GM12878 (cell line): ENCODE measurements around the gene PPP1R3E. TPM values are rescaled to one million over a fixed set of nuclear protein-coding genes. Genes with fewer than 3 reads are reported as not detected.
A peak's percentile ranks its signal among the peaks of the same experiment; 100 is the strongest.

Experiments
- ATAC-seq: fragments of 200-7000 bp; cut with Tn5 transposase; 3 replicates; pipeline ENCODE4 v1.9.1; 2020; ENCODE audit warnings: mild to moderate bottlenecking, moderate library complexity
- BruUV-seq: library from RNA; stranded (reverse); fragments of 400-500 nt; replicated peaks from 2 replicates; lab custom pipeline; 2021; lab: Mats Ljungman, UMichigan
- CTCF ChIA-PET: fragments of 300-600 bp; sonication (Branson Sonifier 250); formaldehyde crosslinking; extraction: SDS; loops from one replicate; lab custom pipeline; 2021; ENCODE audit warnings: inconsistent platforms; lab: Yijun Ruan, JAX
- POLR2A ChIA-PET: fragments of 350-600 bp; formaldehyde crosslinking; extraction: SDS; loops from one replicate; lab custom pipeline; 2021; ENCODE audit warnings: inconsistent platforms; lab: Charles Lee
- RAD21 ChIA-PET: fragments of 300-600 bp; sonication (Branson Sonifier 250); formaldehyde crosslinking; loops from one replicate; lab custom pipeline; 2023; ENCODE audit warnings: antibody characterized with exemption; ENCODE audit not compliant: unreplicated experiment; lab: Charles Lee
- SMC1A ChIA-PET: fragments of 300-600 bp; sonication (Branson Sonifier 250); formaldehyde crosslinking; loops from one replicate; lab custom pipeline; 2023; ENCODE audit not compliant: unreplicated experiment, uncharacterized antibody; lab: Charles Lee
- DNase-seq: peaks from one replicate; pipeline ENCODE4 v3.0.0-alpha.2; 2011; ENCODE audit warnings: low read depth, low spot score
- FAIRE-seq: peaks from 3 replicates; lab custom pipeline; 2011; peaks lifted over from hg19 to GRCh38; lab: Jason Lieb, UNC
- H2AFZ ChIP-seq: 2 replicates; pipeline ENCODE4 v1.6.0; 2011; ENCODE audit warnings: low read depth, low read length, control low read depth; ENCODE audit not compliant: control insufficient read depth
- H3K27ac ChIP-seq: 2 replicates; pipeline ENCODE4 v1.5.1; 2011; ENCODE audit warnings: control low read depth; ENCODE audit not compliant: control insufficient read depth, insufficient read depth
- H3K27me3 ChIP-seq, 2 experiments: replicated peaks in 1 of 2; 2 replicates each; pipeline versions ENCODE4 v1.6.0 to v1.6.1; 2011; ENCODE audit warnings: low read length in 1 of 2; ENCODE audit not compliant: control insufficient read depth in 2 of 2, insufficient read depth in 2 of 2
- H3K36me3 ChIP-seq, 2 experiments: 2 replicates each; pipeline ENCODE4 v1.5.1; 2011; ENCODE audit warnings: low read length in 1 of 2; ENCODE audit not compliant: control insufficient read depth in 2 of 2, insufficient read depth in 2 of 2
- H3K4me1 ChIP-seq: 2 replicates; pipeline ENCODE4 v1.6.1; 2011; ENCODE audit warnings: mild to moderate bottlenecking, low read length, moderate library complexity, mixed read lengths; ENCODE audit not compliant: control insufficient read depth, insufficient read depth
- H3K4me2 ChIP-seq: 2 replicates; pipeline ENCODE4 v1.6.0; 2011; ENCODE audit warnings: control low read depth; ENCODE audit not compliant: control insufficient read depth, insufficient read depth
- H3K4me3 ChIP-seq: fragments of 200-600 bp; sonication (generic); 2 replicates; pipeline ENCODE4 v1.5.1; 2016
- H3K79me2 ChIP-seq: 2 replicates; pipeline ENCODE4 v1.6.0; 2011; ENCODE audit warnings: low read length; ENCODE audit not compliant: control insufficient read depth, insufficient read depth
- H3K9ac ChIP-seq: 2 replicates; pipeline ENCODE4 v1.8.0; 2011; ENCODE audit warnings: low read length, control low read depth, mixed read lengths; ENCODE audit not compliant: control insufficient read depth, insufficient read depth
- H3K9me3 ChIP-seq: replicated peaks from 3 replicates; pipeline ENCODE4 v1.5.1; 2011; ENCODE audit warnings: mild to moderate bottlenecking, low read length; ENCODE audit not compliant: control insufficient read depth, insufficient read depth
- H4K20me1 ChIP-seq: 2 replicates; pipeline ENCODE4 v1.6.0; 2011; ENCODE audit not compliant: control insufficient read depth, insufficient read depth
- DPF2 ChIP-seq: fragments of 450-650 bp; IDR thresholded peaks from 2 replicates; pipeline ENCODE4 v1.6.1; 2017; ENCODE audit warnings: mild to moderate bottlenecking
- E2F8 ChIP-seq: fragments of 450-650 bp; IDR thresholded peaks from 2 replicates; pipeline ENCODE4 v1.6.1; 2018; ENCODE audit warnings: mild to moderate bottlenecking, low read depth, moderate library complexity; ENCODE audit not compliant: partially characterized antibody
- HCFC1 ChIP-seq: fragments of 150-350 bp; IDR thresholded peaks from 2 replicates; pipeline ENCODE4 v1.6.1; 2014; ENCODE audit warnings: low read length
- SPI1 ChIP-seq: IDR thresholded peaks from 2 replicates; pipeline ENCODE4 v1.6.1; 2011; ENCODE audit warnings: low read depth, mild to moderate bottlenecking, low read length, moderate library complexity, borderline replicate concordance; ENCODE audit not compliant: insufficient read depth
- USF1 ChIP-seq: IDR thresholded peaks from 2 replicates; pipeline ENCODE4 v1.6.1; 2011; ENCODE audit warnings: borderline replicate concordance, low read depth, mild to moderate bottlenecking, moderate library complexity, mixed read lengths, low read length; ENCODE audit not compliant: insufficient read depth; ENCODE audit errors: extremely low read length
- WGBS: methylation state at CpG from one replicate; pipeline ENCODE4 v1.1.6; 2016; ENCODE audit warnings: low lambda C conversion rate; ENCODE audit not compliant: insufficient replicate concordance, insufficient coverage; ENCODE audit errors: missing lambda C conversion rate; 5-methylcytosine and 5-hydroxymethylcytosine counted together
- in situ Hi-C: fragments of 300-500 bp; cut with MboI; formaldehyde crosslinking; loops from 9 replicates; pipeline ENCODE4 v1.14.3; 2018; ENCODE audit warnings: mixed read lengths
- intact Hi-C: fragments of 100-400 bp; cut with micrococcal nuclease; formaldehyde crosslinking; loops from one replicate; pipeline ENCODE4 v1.14.2; 2022; ENCODE audit not compliant: unreplicated experiment
- polyA plus RNA-seq, 11 experiments: library from polyadenylated mRNA; depleted of rRNA in 4 of 11; unstranded in 6 of 11; stranded (reverse) in 5 of 11; fragments of >200 nt; fragmentation: Nextera tagmentation in 4 of 11; fragmentation: Illumina TruSeq in 1 of 11; extraction: Ambion mirVana in 4 of 11; extraction: Trizol in 1 of 11; gene quantifications; 1 replicate in 1 of 11; 2 replicates in 10 of 11; pipeline versions ENCODE4 v1.2.1 to v1.2.3, GENCODE V29; 2011 to 2016; ENCODE audit warnings: inconsistent platforms in 2 of 11, missing spikeins in 2 of 11, low read depth in 1 of 11
- total RNA-seq, 4 experiments: library from RNA; depleted of rRNA in 3 of 4; stranded (reverse); fragments of >200 nt in 3 of 4; fragmentation: Illumina TruSeq in 1 of 4; extraction: Trizol in 1 of 4; gene quantifications; 2 replicates each; pipeline versions ENCODE4 v1.2.1 to v1.2.3, GENCODE V29; 2013 to 2021

Gene PPP1R3E
- total and polyA plus RNA-seq, 10 of the 15 experiments (the other 5 are each of a cell fraction or from before 2014, with no cell fraction given), result 4.6 to 26.4 (median 7.1) TPM

GRCh38 chr14:23300687-23301223 lies 1.9 kb downstream of the PPP1R3E start (continued):
- no peak for TF ChIP-seq E2F8

- CTCF ChIA-PET, result interaction anchor here (0.6 to 5.8 kb wide), 23 partner anchors 8 to 294 kb away, joined by 3 to 77 read pairs (median 4); partner anchors contain the start of genes CDH24, HOMEZ, JPH4 and PABPN1
- no peaks in the 10 kb centered on the region for H3K9me3 ChIP-seq
- DNase-seq, result no peak
- peak overlapping the region; percentile 85 for H3K27ac ChIP-seq
- SMC1A ChIA-PET, result interaction anchor here (0.7 to 7.1 kb wide), 10 partner anchors 11 to 268 kb away, joined by 3 to 48 read pairs (median 3); partner anchors contain the start of genes AP1G2, HOMEZ and PABPN1
- TF ChIP-seq HCFC1, result no peak
- TF ChIP-seq DPF2, result no peak
- TF ChIP-seq USF1, result no peak
- peak; percentile 40; the same call in 1 of the 2 replicates for TF ChIP-seq SPI1
- TF ChIP-seq, all 136 proteins: peak for 1
- no TSS peak for BruUV-seq
- Histone ChIP-seq H3K9ac (peak overlapping the region; percentile 75), H3K36me3 (no peaks in the 10 kb centered on the region), H3K4me2 (peak overlapping the region; percentile 83), H3K79me2 (peaks cover 7% of the 10 kb centered on the region), H3K27me3 (no peaks in the 10 kb centered on the region), H3K4me3 (peak overlapping the region; percentile 86), H2AFZ (no peak overlapping the region; the same call in 1 of the 2 replicates), H4K20me1 (no peaks in the 10 kb centered on the region), H3K4me1 (peaks cover 8% of the 10 kb centered on the region)
- no peak for ATAC-seq
- intact Hi-C loops, result loop anchor here (2.0 kb wide), 1 partner anchor 179 kb away; no protein-coding TSS in a partner anchor
- WGBS, result 62% methylated on average over 10 of the region's 10 CpGs
- in situ Hi-C loops, result loop anchor here (10.0 to 25.0 kb wide), 2 partner anchors 812 to 1135 kb away; partner anchors contain the start of genes DCAF11 and NRL
- ChIA-PET POLR2A (interaction anchor here (0.5 to 5.7 kb wide), 5 partner anchors 9 to 30 kb away, joined by 3 to 98 read pairs (median 6); partner anchors contain the start of genes HOMEZ and PABPN1), RAD21 (interaction anchor here (0.7 to 8.7 kb wide), 9 partner anchors 14 to 255 kb away, joined by 3 to 103 read pairs (median 4); partner anchors contain the start of genes HOMEZ and PABPN1)
- FAIRE-seq, result peak; percentile 18
Measured at GRCh38 chr14:23299986-23300686, 2.5 kb downstream of the PPP1R3E start.
